NCI-H510A (cell line): ENCODE results near the gene TP63.

Source experiments
- DNase-seq: peaks from one replicate; lab custom pipeline; 2025; lab: John Stamatoyannopoulos, UW

Gene TP63

DNA sequence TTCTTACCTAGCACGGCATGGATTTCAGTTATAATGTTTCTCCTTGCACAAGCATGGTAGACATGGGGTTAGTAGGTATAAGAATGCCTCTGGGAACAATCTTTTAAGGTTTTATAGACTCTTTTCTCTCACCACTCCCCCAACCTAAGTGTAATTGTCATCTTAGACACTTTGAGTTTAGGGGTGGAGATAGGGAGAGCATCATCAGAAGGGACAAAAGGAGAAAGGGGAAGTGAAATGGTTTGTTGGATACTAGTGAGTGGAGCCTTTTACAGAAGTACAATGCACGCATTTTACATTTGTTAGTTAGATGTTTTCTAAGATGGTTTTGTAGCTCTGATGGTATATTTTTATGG lies 189.2 kb downstream of the TP63 start:
- no peak for DNase-seq

DNA sequence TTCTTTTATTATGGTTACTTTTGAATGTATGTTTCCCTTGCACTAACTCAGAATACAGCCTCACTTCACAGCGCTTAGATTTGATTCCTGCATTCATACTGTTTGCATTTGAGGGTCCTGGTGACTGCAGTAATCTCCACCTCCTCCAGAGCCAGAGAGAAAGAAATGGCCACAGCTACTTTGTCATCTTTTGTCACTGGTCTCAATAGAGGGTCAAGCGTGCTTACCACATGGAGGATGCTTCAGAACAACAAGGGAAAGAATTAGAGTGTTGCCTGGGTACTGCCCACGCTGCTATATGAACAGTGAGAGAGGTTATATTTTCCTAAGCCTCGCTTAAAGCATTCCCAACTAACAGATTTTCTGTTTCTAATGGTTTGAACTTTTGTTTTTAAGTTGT lies 190.1 kb downstream of the TP63 start:
- no peak for DNase-seq

DNA sequence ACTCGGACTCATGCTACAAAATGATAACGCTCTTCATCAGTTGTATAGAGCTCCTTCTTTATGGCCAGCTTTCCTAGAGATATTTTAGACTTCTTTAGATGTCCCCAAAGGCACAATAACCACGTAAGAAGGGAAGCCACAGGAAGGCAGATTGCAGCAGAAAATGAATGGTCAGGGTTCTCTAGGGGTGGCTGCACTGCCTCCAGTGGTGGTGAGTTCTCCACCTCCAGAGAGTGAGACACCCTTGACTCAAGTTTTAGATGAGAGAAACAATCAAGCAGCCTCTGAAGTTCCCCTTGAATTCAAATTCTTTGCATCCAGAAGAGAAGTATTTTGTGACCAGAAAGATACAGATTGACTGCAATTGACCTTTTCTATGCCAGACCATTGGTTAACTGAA lies 191.5 kb downstream of the TP63 start:
- no peak for DNase-seq

DNA sequence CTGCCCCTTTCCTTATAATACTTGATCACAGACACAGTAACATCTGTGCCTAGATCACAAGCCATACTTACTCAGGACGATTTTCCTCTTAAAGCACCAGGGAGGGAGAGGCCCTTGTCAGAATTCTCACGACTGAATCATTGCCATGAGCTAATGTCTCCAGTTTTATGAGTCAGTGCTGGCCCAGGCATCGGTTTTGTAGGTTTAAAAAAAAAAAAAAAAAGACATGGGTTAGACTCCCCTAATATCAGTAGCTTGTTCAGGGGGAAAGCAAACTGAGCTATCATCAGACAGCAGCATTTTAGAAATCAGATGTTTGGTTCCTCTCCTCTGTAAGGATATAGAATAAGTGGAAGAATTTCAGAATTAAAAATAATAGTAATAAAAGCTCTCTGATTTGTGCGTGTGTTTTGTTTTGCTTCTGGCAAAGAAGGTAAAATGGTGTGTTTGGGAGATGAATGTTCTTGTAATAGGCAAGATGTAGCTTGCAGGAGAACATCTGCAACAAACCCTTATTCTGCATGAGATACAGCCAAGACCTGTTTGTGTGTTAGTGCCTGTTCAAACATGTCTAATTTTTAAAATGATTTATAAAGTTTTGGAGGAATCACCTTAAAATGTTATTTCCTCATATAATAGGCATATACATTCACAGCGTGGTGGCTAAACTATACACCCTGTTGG lies 193.6 kb downstream of the TP63 start:
- no peak for DNase-seq

DNA sequence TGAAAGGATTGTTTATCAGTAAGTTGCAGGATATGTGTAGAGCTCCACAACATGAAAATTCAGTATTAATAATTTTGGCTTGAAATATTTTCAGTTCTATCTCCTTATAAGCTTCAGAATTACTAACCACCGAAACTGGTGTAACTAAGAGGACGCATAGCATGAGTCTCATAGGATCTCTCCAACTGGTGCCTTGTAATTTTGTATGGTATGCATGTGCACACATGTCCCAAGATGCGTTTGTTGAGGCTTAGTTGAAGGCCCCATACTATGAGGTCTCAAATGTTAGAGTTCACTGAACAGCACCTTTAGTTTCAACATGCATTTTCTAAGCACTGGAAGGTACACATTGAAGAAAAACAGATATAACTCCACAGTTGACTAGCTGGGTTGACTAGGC lies 195.4 kb downstream of the TP63 start:
- no peak for DNase-seq

DNA sequence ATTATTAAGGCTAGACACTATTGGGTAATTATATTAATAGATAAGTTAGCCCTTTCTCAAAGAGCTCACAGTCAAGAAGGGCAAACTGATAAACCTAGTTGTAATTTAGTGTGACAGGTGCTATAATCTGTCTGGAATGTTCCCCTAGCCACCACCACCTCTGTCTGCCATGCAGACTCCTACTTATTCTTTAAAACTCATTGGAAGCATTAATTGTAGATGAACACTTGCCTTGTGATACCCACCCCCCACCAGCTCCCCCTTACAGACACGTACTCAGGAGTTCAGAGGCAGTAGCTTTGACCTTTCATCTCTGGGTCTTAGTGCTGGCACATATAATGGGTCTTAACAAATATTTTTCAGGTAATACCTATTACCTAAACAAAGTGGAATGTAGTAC lies 195.9 kb downstream of the TP63 start:
- no peak for DNase-seq

DNA sequence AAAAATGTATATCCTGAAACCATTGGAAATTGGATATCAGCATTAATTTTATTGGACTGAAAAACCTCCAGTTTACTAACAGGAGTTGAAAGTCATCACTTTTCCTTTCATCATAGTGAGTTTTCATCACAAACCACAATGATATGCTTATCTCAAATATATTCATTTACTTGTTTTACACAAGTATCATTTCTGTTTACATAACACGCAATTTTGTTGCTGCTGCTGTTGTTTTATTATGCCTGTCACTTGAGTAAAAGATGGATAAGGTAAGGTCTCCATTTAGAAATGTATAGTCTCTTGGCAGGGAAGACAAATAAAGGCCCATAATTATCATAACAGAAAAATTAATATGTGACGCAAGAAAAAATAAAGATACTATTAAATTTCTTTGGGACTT lies 199.2 kb downstream of the TP63 start:
- DNase-seq: no peak

DNA sequence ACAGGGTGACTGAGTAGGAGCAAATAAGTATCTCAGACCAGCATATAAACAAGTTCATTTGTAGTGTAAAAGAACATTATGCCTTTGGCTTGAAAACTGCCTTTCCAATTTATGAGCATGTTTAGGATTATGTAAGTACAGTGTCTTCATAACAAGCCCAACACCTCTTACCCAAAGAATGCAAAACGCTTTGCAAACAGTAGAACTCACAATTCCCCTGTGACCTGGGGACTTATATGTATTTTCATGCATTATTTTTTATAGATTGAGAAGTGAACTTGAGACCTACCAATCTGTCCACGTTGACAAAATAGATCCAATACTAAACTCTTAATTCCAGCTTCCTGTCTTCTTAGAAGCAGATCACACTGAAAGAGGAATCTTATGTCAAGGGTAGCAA lies 202.1 kb downstream of the TP63 start:
- DNase-seq: no peak

DNA sequence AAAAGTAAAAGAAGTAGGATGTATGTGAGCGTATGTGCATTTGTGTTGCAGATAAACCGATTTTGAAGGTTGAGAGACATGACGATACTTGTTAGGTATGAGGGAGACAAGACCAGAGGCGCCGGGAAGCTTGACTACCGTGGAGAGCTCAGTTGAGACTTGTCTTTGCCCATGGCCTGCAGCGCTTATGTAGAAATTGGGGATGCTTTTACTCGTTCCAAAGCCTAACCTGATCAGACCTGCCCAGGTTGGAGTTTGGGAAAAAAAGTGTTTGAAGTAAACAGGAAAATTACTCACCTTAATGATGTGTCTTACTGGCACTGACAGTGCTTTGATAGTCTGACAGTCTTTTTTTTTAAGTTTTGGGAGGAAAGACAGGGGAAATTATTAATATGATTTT lies 202.8 kb downstream of the TP63 start:
- DNase-seq: no peak

DNA sequence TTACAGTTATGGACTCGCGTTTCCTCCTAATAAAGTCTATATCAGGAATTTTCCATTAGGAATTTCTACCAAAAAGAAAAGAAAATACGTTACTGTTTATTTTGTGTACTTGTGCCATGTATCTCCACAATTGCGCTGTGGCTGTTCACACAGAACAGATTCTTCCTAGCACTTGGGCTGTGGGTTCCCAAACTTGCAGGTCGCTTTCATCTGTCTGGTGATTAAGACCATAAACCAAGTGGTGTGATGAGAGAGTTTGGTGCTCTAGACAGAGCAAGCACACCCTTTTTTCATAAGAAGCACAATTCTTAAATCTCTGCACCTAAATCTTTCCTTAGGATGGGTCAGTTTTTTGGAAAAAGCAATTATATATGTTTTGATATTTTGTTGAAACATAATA lies 203.3 kb downstream of the TP63 start:
- DNase-seq: no peak

DNA sequence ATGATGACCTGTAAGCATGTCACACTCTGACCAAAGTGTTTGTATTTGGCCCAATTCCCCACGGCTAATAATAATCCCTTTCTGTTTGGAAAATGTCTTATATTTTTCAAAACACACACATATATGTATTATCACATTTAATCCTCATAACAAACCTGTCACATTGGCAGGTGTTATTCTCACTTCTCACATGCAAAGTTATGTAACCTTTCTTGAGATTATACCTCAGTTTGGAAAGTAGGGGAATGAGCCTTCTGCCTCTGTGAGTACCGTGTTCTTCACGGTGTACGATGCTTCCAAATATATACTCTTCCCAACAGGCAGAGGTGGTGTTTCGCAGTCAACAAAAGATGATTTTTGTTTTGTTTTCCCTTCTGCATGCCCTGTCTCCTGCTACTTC lies 205.6 kb downstream of the TP63 start:
- no peak for DNase-seq

DNA sequence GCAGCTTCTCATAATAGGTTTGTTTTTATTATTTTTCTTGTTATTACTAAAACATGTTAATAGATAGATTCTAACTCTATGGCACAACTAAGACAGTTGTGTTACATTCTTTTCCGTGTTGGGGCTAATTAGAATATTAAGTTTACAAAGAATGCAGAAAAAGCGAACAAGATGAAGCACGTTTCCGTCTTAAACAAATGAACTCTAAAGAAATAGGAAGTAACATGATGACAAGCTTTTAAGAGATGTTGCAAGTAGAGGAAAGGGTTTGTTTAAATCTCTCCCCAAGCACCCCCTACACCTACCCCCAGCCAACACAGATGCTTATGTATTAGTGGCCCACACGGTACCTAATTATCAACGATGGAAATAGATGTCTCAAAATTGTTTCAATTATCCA lies 207.1 kb downstream of the TP63 start:
- DNase-seq: no peak

DNA sequence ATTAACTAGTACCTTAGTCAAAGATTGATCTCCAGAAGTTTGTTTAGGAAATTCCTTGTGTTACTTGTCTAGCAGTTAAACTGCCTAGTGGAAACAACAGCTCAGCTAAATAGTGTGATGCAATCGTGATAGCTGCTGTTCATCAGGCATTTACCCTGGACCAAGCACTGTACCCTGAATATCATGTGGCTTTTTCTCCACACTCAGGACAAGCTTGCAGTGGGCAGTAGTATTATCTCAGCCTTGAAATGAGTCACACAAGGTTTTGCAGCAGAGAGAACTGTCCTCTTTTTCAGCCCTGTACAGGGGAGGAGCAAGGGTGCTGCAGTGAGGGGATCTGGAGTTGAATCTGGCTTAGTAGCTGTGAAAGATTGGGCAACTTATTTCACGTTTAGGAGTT lies 208.4 kb downstream of the TP63 start:
- no peak for DNase-seq

DNA sequence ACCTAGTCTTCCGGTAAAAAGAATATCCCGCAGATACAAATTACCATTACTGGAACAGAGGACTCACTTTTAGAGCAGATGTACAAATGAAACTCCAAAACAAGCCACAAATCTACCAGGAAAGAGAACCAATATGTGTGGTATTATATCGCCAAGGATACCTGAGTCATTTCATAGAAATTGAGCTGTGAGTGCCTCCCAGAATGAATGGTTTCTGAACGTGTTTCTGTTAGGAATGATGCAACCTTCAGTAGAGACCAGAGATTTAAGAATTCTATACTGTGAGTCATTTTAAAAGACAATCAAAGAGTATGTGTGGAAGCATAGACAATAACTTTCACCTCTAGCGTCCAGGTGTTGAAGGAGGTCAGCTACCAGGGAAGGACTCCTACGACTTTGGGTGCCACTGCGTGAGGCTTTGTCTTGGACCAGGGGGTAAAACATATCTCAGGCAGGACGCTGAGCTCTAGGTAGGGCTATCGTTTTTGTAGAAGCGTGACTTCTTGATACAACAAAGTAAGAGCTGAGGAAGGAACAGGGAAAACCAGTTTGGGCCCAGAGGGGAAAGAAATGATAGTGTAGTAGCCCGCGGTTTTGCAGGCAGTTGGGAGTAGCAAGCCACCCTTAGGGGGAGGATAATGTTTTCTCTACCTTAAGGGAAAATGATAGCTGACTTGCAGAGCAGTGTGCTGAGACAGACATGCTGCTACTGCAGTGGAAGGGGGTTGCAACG lies 210.4 kb downstream of the TP63 start:
- DNase-seq: no peak

DNA sequence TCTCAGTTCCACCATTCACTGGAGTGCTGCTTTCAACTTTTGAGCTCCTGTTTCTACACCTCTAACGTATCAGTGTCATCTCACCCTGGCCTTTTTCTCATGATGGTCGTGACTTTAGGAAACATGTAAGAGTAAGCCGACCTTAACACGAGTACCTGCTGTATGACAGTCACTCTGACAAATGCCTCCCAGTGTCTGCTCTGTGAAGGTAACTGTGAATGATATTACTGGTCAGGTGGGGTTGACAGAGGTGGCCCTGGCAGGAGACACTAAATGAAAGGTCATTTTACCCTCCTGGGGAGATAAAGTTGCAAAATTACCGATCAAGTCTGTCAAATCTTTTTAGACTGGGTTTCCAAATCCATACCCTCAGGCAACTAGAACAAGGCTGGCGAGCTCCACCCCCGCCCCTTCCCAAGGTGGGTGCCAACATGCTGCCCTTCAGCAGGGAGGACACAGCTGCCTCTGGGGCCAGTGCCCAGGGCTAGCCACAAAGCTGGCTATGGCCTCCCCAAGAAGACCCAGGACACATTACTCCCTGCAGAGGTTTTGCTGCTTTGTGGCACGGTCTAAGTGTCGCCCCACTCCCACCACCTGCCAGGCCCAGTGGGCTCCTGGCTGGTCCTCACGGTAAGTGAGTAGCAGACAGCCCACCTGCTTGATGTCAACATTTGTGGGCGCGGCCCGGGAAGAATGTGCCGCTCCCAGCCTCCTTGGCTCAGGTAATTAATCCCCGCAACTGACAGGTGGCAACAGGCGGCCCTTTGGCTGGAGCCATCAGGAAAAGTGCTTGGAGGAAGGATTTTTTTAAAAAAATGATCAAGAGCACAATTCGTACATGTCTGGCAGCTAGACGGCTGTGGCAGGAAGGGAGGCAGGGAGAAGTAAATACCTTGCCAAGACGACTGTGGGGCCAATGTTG lies 211.8 kb downstream of the TP63 start:
- DNase-seq: no peak

DNA sequence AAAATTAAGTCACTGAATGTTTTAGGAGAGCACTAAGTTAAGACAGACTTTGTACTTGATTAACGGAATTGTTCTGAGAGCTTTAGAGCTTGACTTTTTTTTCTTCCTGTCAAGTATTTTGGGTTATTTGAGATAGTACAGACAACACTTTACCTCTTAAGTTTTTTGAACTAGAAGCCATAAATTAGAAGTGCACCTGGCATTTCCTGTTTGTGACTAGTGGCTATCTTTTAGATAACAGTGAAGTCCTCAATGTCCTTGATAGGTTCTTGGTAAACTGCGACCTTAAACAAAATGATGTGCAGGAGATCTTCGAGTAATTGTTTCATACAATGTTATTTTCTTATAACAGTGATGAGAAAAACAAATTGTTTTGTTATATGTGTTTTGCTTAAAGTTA lies 213.9 kb downstream of the TP63 start:
- DNase-seq: no peak

DNA sequence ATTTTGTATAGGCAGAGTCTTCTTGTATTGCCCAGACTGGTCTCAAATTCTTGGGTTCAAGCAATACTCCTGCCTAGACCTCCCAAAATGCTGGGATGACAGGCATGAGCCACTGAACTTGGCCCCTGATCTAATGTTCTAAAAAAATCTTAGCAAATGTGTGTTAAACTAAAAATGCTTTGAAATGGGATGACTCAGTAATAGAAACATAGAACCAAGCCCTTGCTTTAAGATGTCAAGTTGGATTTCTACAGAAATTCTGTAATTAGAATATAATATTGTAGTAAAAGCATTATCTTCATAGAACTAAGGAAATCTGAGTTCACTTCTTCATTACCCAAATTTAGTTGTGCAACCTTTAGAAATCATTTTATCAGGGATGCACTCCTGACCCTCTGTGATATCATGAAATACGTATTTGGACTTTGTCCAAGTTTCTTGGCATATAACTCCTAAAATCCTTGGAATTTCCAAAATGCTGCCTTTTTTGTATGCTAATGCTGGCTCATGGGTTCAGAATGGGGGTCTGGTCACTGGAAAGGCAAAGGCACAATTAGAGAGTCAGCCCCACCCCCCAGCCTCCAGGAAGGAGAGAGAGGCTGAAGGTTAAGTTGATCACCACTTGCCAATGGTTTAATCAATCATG lies 217.3 kb downstream of the TP63 start:
- no peak for DNase-seq

DNA sequence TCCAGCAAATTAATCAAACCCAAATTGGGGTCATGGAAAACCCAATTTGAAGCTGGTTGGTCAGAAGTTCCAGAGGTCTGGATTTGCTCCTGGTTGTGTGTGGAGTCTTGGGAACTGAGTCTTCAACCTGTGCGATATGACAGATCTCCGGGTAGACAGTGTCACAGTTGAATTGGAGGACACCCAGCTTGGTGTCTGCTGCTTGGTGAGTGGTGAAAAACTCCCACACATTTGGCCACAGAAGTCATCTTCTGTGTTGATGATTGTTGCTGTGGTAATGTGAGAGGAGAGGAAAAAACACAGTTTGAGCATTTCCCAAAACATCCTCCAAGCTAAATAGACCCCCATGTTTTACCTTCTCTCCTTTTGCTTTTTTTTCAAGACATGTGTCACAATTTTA lies 218.1 kb downstream of the TP63 start:
- DNase-seq: no peak

DNA sequence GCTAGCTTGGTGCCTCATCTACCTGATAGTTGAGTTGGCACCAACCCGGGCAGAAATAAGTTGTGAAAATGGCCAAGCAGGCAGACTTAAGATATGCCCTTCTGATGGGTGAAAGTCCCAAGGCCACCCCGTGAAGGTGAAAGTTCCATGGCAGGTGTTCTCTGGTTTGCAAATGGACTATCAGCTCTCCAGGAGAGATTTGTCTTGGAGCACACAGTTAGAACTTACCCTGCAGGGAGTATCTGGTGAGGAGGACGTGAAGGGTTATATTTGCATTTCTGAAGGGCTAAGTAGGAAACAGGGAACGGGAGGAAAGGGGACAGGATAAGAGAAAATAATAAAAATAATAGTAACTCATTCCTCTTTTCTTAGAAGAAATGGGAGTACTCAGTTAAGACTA lies 220.5 kb downstream of the TP63 start:
- DNase-seq: no peak

DNA sequence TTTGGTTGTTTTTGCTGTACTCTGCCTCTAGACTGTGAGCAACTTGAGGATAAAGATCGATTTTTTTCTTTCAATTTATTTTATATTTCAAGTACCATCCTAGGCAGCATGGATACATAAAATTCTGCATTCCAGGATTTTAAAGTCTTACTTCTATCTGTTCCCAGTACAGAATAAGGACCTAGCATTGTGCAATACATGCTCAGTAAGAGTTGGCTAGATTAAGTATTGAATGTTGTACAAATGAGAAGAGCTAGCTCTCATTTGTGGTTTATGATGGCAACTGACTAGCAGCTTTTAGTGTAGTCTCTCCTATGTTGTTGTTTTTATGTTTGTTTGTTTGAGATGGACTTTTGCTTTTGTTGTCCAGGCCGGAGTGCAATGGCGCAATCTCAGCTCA lies 222.7 kb downstream of the TP63 start:
- no peak for DNase-seq

DNA sequence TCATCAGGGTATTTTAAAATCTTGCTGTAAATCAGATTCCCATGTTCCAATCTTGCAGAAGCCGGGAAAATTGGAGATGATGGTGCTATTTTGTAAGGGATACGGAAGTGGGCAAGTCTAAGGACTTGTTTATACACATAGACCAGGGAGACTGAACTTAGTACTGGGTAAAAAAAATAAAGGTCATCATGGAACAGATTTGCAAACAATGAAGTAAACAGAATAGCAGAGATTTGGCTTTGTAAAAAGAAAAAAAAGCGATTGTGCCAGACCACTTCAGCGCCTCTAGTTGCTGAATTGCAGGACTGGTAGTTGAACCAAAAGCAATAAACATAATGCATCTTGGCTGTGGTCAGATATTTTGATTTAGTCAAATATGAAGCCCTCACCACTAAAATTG lies 229.1 kb downstream of the TP63 start:
- no peak for DNase-seq

DNA sequence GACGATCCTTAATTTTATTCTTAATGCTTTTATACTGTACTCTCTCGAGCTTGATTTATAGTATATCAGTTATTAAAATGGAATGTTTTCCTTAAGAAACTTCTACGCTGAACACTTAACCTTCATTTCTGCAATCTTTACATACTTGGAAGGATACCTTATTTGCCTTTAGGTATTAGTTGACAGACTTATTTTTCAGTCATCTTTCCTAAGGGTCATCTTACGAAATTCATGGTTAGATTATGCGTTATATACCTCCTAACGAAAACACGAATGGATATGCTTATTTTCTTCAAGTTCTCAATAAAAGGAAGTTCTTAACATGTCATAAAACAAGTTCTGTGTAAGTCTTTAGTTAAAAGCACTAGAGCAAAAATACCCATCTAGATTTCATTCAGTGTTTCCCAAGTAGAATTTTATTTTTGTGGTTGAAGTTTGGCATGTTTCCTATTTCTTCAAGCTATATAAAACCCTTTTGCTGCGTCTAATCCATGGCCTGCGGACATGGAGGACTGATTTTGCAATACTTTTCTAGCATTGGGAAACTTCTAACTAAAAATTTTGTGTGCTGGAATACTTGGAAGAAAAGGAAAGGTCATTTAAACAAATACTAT lies 231.3 kb downstream of the TP63 start:
- no peak for DNase-seq
